ENCODE measurements around the gene FAM76A. TPM values are rescaled to one million over a fixed set of nuclear protein-coding genes. Genes with fewer than 3 reads are reported as not detected.
A peak's percentile ranks its signal among the peaks of the same experiment; 100 is the strongest.
"Not testable (repeated sequence)": the region's sequence is repeated elsewhere in the genome, so short reads cannot be mapped to it uniquely, and the experiment has no call there.

Gene FAM76A
- total RNA-seq = 18.2 TPM
- polyA plus RNA-seq = 8.1 TPM

GRCh38 chr1:27725374-27726172, at the start of gene FAM76A:
Gene FAM76A, plus strand, starts transcription at chr1:27725961. Its CDS starts 120 bp downstream, at chr1:27726081.
- peak within 1 kb of the TSS; percentile 94 for H3K4me3 ChIP-seq (ENCODE audit: low read depth, low read length)
- peak; percentile 98 for DNase-seq (ENCODE audit: extremely low spot score)
- H3K36me3 ChIP-seq (ENCODE audit: insufficient read depth) = no peaks in the 10 kb centered on the region
- no peaks in the 10 kb centered on the region for H3K4me1 ChIP-seq (ENCODE audit: insufficient read depth)
- peak within 1 kb of the TSS; percentile 89 for H3K27ac ChIP-seq (ENCODE audit: low read depth)
- WGBS = 1% methylated on average over 72 of the region's 72 CpGs

- no peaks in the 10 kb centered on the region for H3K4me1 ChIP-seq (ENCODE audit: insufficient read depth)
- 96% methylated on average over 1 of the region's 1 CpG for WGBS
- no peak overlapping the region for H3K4me3 ChIP-seq (ENCODE audit: low read depth, low read length)
- no peaks in the 10 kb centered on the region for H3K36me3 ChIP-seq (ENCODE audit: insufficient read depth)
- no peak for DNase-seq (ENCODE audit: extremely low spot score)
- no peak overlapping the region for H3K27ac ChIP-seq (ENCODE audit: low read depth)
Observed at GRCh38 chr1:27676410-27676809, 49.4 kb upstream of the FAM76A start.

- Histone ChIP-seq H3K36me3 (ENCODE audit: insufficient read depth) (no peaks in the 10 kb centered on the region), H3K4me1 (ENCODE audit: insufficient read depth) (no peaks in the 10 kb centered on the region), H3K27ac (ENCODE audit: low read depth) (no peak overlapping the region), H3K4me3 (ENCODE audit: low read depth, low read length) (no peak overlapping the region)
- no peak for DNase-seq (ENCODE audit: extremely low spot score)
Observed at GRCh38 chr1:27678747-27679146, 47.0 kb upstream of the FAM76A start.

GRCh38 chr1:27680225-27680791, 45.5 kb upstream of the FAM76A start:
- 97% methylated on average over 2 of the region's 2 CpGs for WGBS
- H3K27ac ChIP-seq (ENCODE audit: low read depth); H3K4me1 ChIP-seq (ENCODE audit: insufficient read depth); H3K4me3 ChIP-seq (ENCODE audit: low read depth, low read length); H3K36me3 ChIP-seq (ENCODE audit: insufficient read depth); DNase-seq (ENCODE audit: extremely low spot score): not testable (repeated sequence)

- not testable (repeated sequence) for DNase-seq (ENCODE audit: extremely low spot score); H3K4me3 ChIP-seq (ENCODE audit: low read depth, low read length); H3K4me1 ChIP-seq (ENCODE audit: insufficient read depth); H3K27ac ChIP-seq (ENCODE audit: low read depth); H3K36me3 ChIP-seq (ENCODE audit: insufficient read depth)
- 96% methylated on average over 4 of the region's 4 CpGs for WGBS
Observed at GRCh38 chr1:27681580-27681979, 44.2 kb upstream of the FAM76A start.

GRCh38 chr1:27682351-27682944, 43.3 kb upstream of the FAM76A start:
- WGBS = 86% methylated on average over 5 of the region's 5 CpGs
- no peak for DNase-seq (ENCODE audit: extremely low spot score)
- H3K27ac ChIP-seq (ENCODE audit: low read depth) = no peak overlapping the region
- no peaks in the 10 kb centered on the region for H3K36me3 ChIP-seq (ENCODE audit: insufficient read depth)
- no peak overlapping the region for H3K4me3 ChIP-seq (ENCODE audit: low read depth, low read length)
- no peaks in the 10 kb centered on the region for H3K4me1 ChIP-seq (ENCODE audit: insufficient read depth)

GRCh38 chr1:27684176-27684575, 41.6 kb upstream of the FAM76A start:
- H3K36me3 ChIP-seq (ENCODE audit: insufficient read depth) = no peaks in the 10 kb centered on the region
- no peaks in the 10 kb centered on the region for H3K4me1 ChIP-seq (ENCODE audit: insufficient read depth)
- 86% methylated on average over 2 of the region's 2 CpGs for WGBS
- no peak overlapping the region for H3K27ac ChIP-seq (ENCODE audit: low read depth)
- no peak overlapping the region for H3K4me3 ChIP-seq (ENCODE audit: low read depth, low read length)
- DNase-seq (ENCODE audit: extremely low spot score) = no peak

- Histone ChIP-seq H3K4me3 (ENCODE audit: low read depth, low read length) (no peak overlapping the region), H3K4me1 (ENCODE audit: insufficient read depth) (no peaks in the 10 kb centered on the region), H3K36me3 (ENCODE audit: insufficient read depth) (no peaks in the 10 kb centered on the region), H3K27ac (ENCODE audit: low read depth) (no peak overlapping the region)
- WGBS = 64% methylated on average over 21 of the region's 21 CpGs
- DNase-seq (ENCODE audit: extremely low spot score) = no peak
Observed at GRCh38 chr1:27686223-27686990, 39.4 kb upstream of the FAM76A start.

GRCh38 chr1:27687906-27688305, 37.9 kb upstream of the FAM76A start:
- no peak for DNase-seq (ENCODE audit: extremely low spot score)
- Histone ChIP-seq H3K36me3 (ENCODE audit: insufficient read depth) (no peaks in the 10 kb centered on the region), H3K4me3 (ENCODE audit: low read depth, low read length) (no peak overlapping the region), H3K4me1 (ENCODE audit: insufficient read depth) (no peaks in the 10 kb centered on the region), H3K27ac (ENCODE audit: low read depth) (no peak overlapping the region)
- WGBS = 78% methylated on average over 5 of the region's 5 CpGs

GRCh38 chr1:27689423-27690173, 36.2 kb upstream of the FAM76A start:
- Histone ChIP-seq H3K36me3 (ENCODE audit: insufficient read depth) (no peaks in the 10 kb centered on the region), H3K27ac (ENCODE audit: low read depth) (no peak overlapping the region), H3K4me3 (ENCODE audit: low read depth, low read length) (no peak overlapping the region), H3K4me1 (ENCODE audit: insufficient read depth) (no peaks in the 10 kb centered on the region)
- no peak for DNase-seq (ENCODE audit: extremely low spot score)
- 51% methylated on average over 4 of the region's 4 CpGs for WGBS

GRCh38 chr1:27690183-27690582, 35.6 kb upstream of the FAM76A start:
- no peaks in the 10 kb centered on the region for H3K36me3 ChIP-seq (ENCODE audit: insufficient read depth)
- 55% methylated on average over 2 of the region's 2 CpGs for WGBS
- H3K27ac ChIP-seq (ENCODE audit: low read depth) = no peak overlapping the region
- no peaks in the 10 kb centered on the region for H3K4me1 ChIP-seq (ENCODE audit: insufficient read depth)
- no peak overlapping the region for H3K4me3 ChIP-seq (ENCODE audit: low read depth, low read length)
- no peak for DNase-seq (ENCODE audit: extremely low spot score)

- DNase-seq (ENCODE audit: extremely low spot score); H3K36me3 ChIP-seq (ENCODE audit: insufficient read depth); H3K4me1 ChIP-seq (ENCODE audit: insufficient read depth); H3K4me3 ChIP-seq (ENCODE audit: low read depth, low read length); H3K27ac ChIP-seq (ENCODE audit: low read depth): not testable (repeated sequence)
- 77% methylated on average over 9 of the region's 9 CpGs for WGBS
Observed at GRCh38 chr1:27696835-27697234, 28.9 kb upstream of the FAM76A start.

GRCh38 chr1:27704958-27705357, 20.8 kb upstream of the FAM76A start:
- no peak overlapping the region for H3K27ac ChIP-seq (ENCODE audit: low read depth)
- no peaks in the 10 kb centered on the region for H3K36me3 ChIP-seq (ENCODE audit: insufficient read depth)
- no peak overlapping the region for H3K4me3 ChIP-seq (ENCODE audit: low read depth, low read length)
- no peaks in the 10 kb centered on the region for H3K4me1 ChIP-seq (ENCODE audit: insufficient read depth)
- WGBS = 78% methylated on average over 4 of the region's 4 CpGs
- no peak for DNase-seq (ENCODE audit: extremely low spot score)

Measured in urinary bladder (tissue), 4 donors.